Fibroblast of the aortic adventitia (primary cell): Measurements from ENCODE around the gene SUGP1. TPM values are rescaled to one million over a fixed set of nuclear protein-coding genes. Genes with fewer than 3 reads are reported as not detected.

Experiments used
- DNase-seq: peaks from one replicate; pipeline ENCODE4 v3.0.0-alpha.2; 2010; ENCODE audit warnings: low read depth
- H3K4me3 ChIP-seq: 2 replicates; pipeline ENCODE4 v1.5.1; 2011; ENCODE audit warnings: low read depth, mild to moderate bottlenecking, control low read depth, low read length, moderate library complexity
- total RNA-seq: library from RNA; depleted of rRNA; stranded (reverse); fragments of >200 nt; gene quantifications from 2 replicates; pipeline ENCODE4 v1.2.3, GENCODE V29; 2012; ENCODE audit warnings: low replicate concordance
- TF ChIP-seq, protein P1 (sequence below): IDR thresholded peaks from 2 replicates; pipeline ENCODE4 v1.5.1; 2011; ENCODE audit warnings: mild to moderate bottlenecking, low read length, control low read depth, inconsistent platforms; ENCODE audit not compliant: insufficient read depth

The SUGP1 gene
- total RNA-seq, 1 donor: 32.4 TPM

DNA sequence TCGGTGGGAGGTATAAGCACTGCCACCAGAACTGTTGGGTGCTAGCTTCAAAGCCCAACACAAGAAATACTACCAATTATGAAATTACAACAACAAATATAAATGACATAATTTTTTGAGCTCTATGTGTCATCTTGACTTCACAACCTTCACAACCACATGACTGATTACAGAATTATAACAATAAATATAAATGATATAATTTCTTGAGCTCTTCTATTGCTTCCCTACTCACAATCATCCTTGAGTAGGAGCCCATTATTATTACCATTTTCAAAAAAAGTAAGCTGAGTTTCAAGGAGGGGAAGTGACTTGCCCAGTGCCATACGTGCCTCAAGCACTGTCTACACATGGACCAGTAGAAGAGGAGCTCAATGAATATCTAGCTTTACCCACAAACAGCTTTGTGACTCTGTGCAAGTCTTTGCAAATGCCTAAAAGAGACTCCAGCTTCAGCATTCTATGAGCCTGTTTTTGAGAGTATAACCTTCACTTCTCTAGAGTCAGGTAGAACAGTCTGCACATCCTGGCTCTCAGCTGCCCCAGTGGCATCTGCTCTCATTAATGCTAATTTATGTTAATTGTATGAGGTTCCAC lies 86.0 kb downstream of the SUGP1 start:
- TF ChIP-seq, protein P1, sequence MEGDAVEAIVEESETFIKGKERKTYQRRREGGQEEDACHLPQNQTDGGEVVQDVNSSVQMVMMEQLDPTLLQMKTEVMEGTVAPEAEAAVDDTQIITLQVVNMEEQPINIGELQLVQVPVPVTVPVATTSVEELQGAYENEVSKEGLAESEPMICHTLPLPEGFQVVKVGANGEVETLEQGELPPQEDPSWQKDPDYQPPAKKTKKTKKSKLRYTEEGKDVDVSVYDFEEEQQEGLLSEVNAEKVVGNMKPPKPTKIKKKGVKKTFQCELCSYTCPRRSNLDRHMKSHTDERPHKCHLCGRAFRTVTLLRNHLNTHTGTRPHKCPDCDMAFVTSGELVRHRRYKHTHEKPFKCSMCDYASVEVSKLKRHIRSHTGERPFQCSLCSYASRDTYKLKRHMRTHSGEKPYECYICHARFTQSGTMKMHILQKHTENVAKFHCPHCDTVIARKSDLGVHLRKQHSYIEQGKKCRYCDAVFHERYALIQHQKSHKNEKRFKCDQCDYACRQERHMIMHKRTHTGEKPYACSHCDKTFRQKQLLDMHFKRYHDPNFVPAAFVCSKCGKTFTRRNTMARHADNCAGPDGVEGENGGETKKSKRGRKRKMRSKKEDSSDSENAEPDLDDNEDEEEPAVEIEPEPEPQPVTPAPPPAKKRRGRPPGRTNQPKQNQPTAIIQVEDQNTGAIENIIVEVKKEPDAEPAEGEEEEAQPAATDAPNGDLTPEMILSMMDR: no peak
- DNase-seq: no peak
- no peak overlapping the region for H3K4me3 ChIP-seq

DNA sequence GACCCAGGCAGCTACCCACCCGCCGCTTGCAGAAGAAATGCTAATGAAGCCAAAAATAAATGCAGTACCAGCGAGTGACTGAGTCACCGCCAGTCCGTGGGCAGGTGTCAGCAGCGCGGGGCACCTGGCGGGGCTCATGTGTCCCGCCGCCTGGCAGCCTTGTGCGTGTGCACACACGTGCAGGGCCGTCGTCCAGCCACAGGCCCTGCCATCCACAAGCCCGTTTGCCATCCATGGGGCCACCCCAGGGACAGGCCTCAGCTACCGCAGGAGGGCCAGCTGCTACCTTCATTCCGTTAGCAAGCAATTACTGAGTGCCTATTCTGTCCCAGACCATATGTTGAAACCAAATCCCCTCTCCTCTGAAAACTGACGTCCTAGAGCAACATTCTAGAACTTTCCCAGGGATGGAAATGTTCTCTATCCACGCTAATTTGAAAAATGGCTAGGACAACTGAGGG lies 88.0 kb downstream of the SUGP1 start:
- H3K4me3 ChIP-seq: no peak overlapping the region
- TF ChIP-seq, protein P1: no peak
- DNase-seq: no peak

DNA sequence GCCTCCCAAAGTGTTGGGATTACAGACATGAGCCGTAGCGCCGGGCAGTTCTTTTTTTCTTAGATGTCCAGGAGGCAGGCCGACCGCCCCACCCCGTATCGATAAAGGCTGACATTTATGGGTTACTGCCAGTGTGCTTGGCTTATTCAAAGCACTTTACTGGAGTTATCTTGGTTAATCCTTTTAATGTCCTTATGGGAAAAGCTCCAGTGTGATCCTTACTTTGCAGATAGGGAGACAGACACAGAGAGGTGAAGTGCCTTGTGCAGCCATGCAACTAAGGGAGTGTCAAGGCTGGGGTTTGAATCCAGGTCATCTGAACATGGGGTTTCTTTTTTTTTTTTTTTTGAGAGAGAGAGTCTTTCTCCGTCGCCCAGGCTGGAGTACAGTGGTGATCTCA lies 89.3 kb downstream of the SUGP1 start:
- no peak overlapping the region for H3K4me3 ChIP-seq
- no peak for DNase-seq
- TF ChIP-seq, protein P1: no peak

DNA sequence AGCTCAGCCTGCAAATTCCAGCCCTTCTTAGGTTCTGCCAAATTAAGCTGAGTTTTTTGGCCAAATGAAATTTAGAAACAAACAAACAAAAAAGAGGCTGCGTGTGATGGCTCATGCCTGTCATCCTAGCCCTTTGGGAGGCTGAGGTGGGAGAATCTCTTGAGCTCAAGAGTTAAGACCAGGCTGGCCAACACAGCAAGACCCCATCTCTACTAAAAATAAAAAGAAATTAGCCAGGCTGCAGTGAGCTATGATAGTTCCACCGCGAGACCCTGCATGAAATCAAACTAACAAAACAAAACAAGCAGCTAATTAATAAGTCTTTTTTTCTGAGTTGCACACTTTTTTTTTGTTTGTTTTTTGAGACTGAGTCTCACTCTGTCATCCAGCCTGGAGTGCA lies 90.6 kb downstream of the SUGP1 start:
- H3K4me3 ChIP-seq: no peak overlapping the region
- TF ChIP-seq, protein P1: no peak
- no peak for DNase-seq

DNA sequence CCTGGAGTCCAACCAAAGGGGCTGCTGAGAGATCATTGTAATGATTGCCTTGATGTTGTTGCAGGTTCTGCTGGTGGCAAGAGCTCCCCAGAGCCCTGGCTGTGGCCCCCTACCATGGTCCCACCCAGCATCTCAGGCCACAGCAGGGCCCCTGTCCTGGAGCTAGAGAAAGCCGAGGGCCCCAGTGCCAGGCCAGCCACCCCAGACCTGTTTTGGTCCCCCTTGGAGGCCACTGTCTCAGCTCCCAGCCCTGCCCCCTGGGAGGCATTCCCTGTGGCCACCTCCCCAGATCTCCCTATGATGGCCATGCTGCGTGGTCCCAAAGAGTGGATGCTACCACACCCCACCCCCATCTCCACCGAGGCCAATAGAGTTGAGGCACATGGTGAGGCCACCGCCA lies 93.1 kb downstream of the SUGP1 start:
- no peak overlapping the region for H3K4me3 ChIP-seq
- TF ChIP-seq, protein P1: no peak
- no peak for DNase-seq

DNA sequence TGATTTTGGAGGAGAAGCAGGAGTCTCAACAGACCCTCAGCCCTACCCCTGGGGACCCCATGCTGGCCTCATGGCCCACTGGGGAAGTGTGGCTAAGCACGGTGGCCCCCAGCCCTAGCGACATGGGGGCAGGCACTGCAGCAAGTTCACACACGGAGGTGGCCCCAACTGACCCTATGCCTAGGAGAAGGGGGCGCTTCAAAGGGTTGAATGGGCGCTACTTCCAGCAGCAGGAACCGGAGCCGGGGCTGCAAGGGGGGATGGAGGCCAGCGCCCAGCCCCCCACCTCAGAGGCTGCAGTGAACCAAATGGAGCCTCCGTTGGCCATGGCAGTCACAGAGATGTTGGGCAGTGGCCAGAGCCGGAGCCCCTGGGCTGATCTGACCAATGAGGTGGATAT lies 93.6 kb downstream of the SUGP1 start:
- TF ChIP-seq, protein P1: no peak
- DNase-seq: no peak
- no peak overlapping the region for H3K4me3 ChIP-seq

DNA sequence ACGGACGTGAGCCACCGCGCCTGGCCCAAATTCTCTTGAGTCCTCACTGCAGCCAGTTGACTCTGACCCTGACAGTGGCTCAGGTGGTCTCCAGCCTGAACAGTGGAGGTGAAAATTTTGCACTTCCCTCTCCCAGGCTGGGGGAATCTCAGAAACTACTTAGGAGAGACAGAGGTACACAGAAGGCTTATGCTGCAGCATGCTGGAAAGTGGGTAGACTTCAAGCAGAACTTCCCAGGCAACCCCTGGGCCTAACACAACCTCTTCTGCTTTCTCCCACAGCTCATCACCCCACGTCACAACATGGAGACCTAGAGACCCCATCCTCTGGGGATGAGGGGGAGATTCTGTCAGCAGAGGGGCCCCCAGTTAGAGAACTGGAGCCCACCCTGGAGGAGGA lies 94.1 kb downstream of the SUGP1 start:
- no peak overlapping the region for H3K4me3 ChIP-seq
- TF ChIP-seq, protein P1: no peak
- no peak for DNase-seq
